Jurkat, Clone E6-1 (cell line): Measurements from ENCODE around the gene GLI3. TPM values are rescaled to one million over a fixed set of nuclear protein-coding genes. Genes with fewer than 3 reads are reported as not detected.
A peak's percentile ranks its signal among the peaks of the same experiment; 100 is the strongest.

ENCODE experiments used
- DNase-seq: peaks from one replicate; pipeline ENCODE4 v3.0.0-alpha.2; 2011; ENCODE audit warnings: low read depth, low spot score
- H3K4me3 ChIP-seq: 2 replicates; pipeline ENCODE4 v1.5.1; 2011; ENCODE audit warnings: mild to moderate bottlenecking, low read length, control low read depth, moderate library complexity
- polyA plus RNA-seq: library from polyadenylated mRNA; unstranded; fragments of >200 nt; gene quantifications from one replicate; pipeline ENCODE4 v1.2.1, GENCODE V29; 2012; ENCODE audit warnings: missing spikeins; ENCODE audit not compliant: insufficient read length, insufficient read depth

GLI3 gene
- polyA plus RNA-seq = 2.8 TPM

GRCh38 chr7:42236976-42237810, at the start of gene GLI3:
TSS of gene GLI3 (minus strand) at chr7:42237209. CDS start at chr7:42223253, 13,956 bp downstream.
- peak within 1 kb of the TSS; percentile 68 for H3K4me3 ChIP-seq
- DNase-seq = peak; percentile 35

GRCh38 chr7:42285383-42285824, 48.4 kb upstream of the GLI3 start:
- DNase-seq = no peak
- no peak overlapping the region for H3K4me3 ChIP-seq

- no peak overlapping the region for H3K4me3 ChIP-seq
- no peak for DNase-seq
These were observed 46.5 kb upstream of the GLI3 start for GRCh38 chr7:42283553-42283952.

GRCh38 chr7:42278344-42278743, 41.3 kb upstream of the GLI3 start:
- no peak for DNase-seq
- H3K4me3 ChIP-seq = no peak overlapping the region

- no peak overlapping the region for H3K4me3 ChIP-seq
- no peak for DNase-seq
These were observed 37.0 kb upstream of the GLI3 start for GRCh38 chr7:42274053-42274452.

GRCh38 chr7:42272793-42273665, 36.0 kb upstream of the GLI3 start:
- DNase-seq = no peak
- H3K4me3 ChIP-seq = no peak overlapping the region

- no peak overlapping the region for H3K4me3 ChIP-seq
- peak; percentile 43 for DNase-seq
These were observed 32.2 kb upstream of the GLI3 start for GRCh38 chr7:42269161-42269560.

- no peak overlapping the region for H3K4me3 ChIP-seq
- no peak for DNase-seq
These were observed 27.7 kb upstream of the GLI3 start for GRCh38 chr7:42264702-42265101.

GRCh38 chr7:42263971-42264370, 27.0 kb upstream of the GLI3 start:
- no peak for DNase-seq
- H3K4me3 ChIP-seq = no peak overlapping the region

GRCh38 chr7:42262964-42263363, 26.0 kb upstream of the GLI3 start:
- no peak for DNase-seq
- no peak overlapping the region for H3K4me3 ChIP-seq

- H3K4me3 ChIP-seq = no peak overlapping the region
- no peak for DNase-seq
These were observed 17.2 kb upstream of the GLI3 start for GRCh38 chr7:42254217-42254616.

GRCh38 chr7:42253316-42253715, 16.3 kb upstream of the GLI3 start:
- DNase-seq = no peak
- H3K4me3 ChIP-seq = no peak overlapping the region

GRCh38 chr7:42250411-42250810, 13.4 kb upstream of the GLI3 start:
- no peak overlapping the region for H3K4me3 ChIP-seq
- no peak for DNase-seq

- H3K4me3 ChIP-seq = no peak overlapping the region
- DNase-seq = no peak
These were observed 11.6 kb upstream of the GLI3 start for GRCh38 chr7:42248579-42248978.

GRCh38 chr7:42247301-42247700, 10.3 kb upstream of the GLI3 start:
- DNase-seq = no peak
- no peak overlapping the region for H3K4me3 ChIP-seq

- DNase-seq = no peak
These were observed 7.8 kb upstream of the GLI3 start for GRCh38 chr7:42244828-42245227.

GRCh38 chr7:42242381-42242780, 5.4 kb upstream of the GLI3 start:
- no peak for DNase-seq
- no peak overlapping the region for H3K4me3 ChIP-seq

More at GRCh38 chr7:42244828-42245227, 7.8 kb upstream of the GLI3 start:
- H3K4me3 ChIP-seq = no peak overlapping the region

GRCh38 chr7:42241424-42241823, 4.4 kb upstream of the GLI3 start:
- no peak for DNase-seq
- H3K4me3 ChIP-seq = no peak overlapping the region

GRCh38 chr7:42240416-42240815, 3.4 kb upstream of the GLI3 start:
- DNase-seq = no peak
- no peak overlapping the region for H3K4me3 ChIP-seq
